HuH-7.5 (cell line): ENCODE results near the gene FAM210A.
"Not testable (repeated sequence)": the region's sequence is repeated elsewhere in the genome, so short reads cannot be mapped to it uniquely, and the experiment has no call there.

ENCODE experiments used
- DNase-seq: peaks from one replicate; pipeline ENCODE4 v3.0.0; 2011; ENCODE audit warnings: low spot score

FAM210A gene, protein sequence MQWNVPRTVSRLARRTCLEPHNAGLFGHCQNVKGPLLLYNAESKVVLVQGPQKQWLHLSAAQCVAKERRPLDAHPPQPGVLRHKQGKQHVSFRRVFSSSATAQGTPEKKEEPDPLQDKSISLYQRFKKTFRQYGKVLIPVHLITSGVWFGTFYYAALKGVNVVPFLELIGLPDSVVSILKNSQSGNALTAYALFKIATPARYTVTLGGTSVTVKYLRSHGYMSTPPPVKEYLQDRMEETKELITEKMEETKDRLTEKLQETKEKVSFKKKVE

DNA sequence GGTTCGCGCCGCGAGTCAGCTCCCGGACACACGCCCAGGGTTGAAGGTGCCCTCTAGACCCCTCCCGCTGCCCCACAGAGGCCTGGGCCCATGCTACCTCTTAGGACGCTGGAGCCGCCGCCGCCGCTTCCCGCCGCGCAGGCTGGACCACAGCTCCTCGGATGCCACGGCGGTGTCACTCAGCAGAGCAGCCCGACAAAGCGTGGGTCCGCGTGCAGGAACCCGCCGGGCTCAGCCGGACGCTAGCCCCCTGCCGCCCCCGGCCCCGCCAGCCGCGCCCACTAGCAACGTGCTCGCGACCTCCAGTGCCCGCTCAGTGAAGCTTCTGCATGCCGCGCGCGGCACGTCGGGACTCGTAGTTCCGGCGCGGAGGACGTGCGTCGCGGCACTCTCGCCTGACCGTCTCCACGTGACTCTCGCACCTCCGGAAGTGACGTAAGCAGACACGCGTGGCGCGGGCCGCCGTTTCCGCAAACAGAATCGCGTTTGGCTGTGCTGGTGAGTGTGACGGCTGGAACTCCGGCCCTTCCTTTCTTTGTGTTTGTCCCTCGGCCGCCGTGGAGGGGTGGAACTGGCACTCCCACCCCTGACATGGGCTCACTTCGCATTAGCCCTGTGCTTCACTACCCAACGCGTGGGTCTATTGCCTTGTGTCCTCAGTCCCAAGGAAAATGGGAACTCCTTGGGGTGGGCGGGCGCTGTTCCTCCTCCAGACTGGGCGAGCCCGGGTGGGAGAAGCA lies at the start of gene FAM210A, which contains the start of gene RNMT:
FAM210A (minus strand) TSS at position 327 of the 740 bp plus-strand sequence. CDS start 44,481 bp downstream, outside the sequence.
RNMT (plus strand) TSS at position 442 of the 740 bp plus-strand sequence. CDS start 4,845 bp downstream, outside the sequence.
- peak; percentile 73 for DNase-seq

DNA sequence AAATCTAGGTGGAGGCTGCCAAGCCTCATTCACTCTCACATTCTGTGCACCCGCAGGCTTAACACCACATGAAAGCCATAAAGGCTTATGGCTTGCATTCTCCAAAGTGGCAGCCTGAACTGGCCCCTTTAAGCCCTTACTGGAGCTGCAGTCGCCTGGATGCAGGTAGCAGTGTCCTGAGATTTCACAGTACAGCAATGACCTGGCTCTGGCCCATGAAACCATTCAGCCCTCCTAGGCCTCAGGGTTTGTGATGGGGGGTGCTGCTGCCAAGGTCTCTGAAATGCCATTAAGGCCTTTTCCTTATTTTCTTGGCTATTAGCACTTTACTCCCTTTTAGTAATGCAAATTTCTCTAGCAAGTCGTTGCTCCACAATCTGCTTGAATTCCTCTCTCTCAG lies 48.7 kb upstream of the FAM210A start:
- no peak for DNase-seq

DNA sequence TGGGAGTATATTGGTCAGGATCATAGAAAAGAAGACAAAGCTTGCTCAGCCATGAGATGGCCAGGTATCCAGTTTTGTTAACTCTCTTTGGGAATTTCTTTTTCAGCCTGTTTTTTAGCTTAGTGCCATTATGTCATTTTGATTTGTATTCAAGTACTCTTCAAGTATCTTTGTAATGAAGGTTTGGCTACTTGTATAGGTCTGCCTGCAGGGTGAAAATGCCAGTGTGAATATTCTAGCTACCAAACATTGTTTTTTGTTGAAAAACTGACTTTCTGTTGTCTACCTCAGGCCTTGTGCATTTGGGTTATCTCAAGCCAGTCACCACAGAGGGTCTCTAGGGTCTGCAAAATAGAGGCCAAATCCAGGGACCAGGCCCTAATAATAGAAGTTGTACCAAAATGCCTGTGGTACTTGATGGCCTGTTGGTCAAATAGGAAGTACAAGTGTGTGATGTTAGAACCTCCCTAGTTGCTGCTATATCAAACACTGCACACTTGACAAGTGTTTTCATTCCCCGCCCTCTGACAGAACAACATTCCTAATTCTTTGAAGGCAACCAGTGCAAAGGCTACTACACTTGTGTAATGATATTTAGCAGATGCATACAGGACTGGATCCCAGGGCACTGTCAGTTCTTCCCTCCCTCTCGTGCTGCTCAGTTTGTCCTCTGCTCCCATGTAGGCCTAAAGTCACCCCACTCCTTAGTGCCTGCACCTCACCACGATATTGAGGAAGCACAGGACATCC lies 36.5 kb upstream of the FAM210A start:
- no peak for DNase-seq

DNA sequence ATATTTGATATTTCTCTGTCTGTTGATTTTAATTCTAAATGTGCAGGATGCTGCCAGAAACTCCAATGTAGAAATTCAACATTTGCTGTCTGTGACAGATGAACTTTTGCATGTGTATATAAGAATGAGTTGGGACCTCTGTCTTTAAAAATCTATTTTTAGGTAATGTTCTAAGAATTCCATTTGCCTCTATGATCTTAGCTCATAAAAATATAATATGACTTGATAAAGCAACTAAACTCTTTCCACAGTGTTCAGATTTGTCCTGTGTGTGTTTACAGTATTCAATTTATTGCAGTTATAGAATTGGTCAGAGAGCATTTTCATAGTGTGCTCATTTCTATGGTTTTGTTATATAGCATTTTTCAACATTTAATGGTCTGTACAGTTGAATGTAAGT lies 33.7 kb upstream of the FAM210A start:
- DNase-seq, result no peak

DNA sequence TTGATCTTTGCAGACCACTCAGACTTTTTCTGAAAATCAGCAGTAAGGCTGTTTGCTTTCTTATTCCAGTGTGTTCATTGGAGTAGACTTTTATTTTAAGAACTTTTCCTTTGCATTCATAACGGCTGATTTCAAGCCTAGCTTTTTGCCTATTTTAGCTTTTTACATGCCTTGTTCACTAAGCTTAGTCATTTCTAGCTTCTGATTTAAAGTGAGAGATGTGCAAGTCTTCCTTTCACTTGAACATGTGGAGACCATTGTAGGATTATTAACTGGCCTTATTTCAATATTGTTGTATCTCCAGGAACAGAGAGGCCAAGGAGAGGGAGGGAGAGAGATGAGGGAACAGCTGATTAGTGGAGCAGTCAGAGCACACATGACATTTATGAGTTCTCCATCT lies 32.3 kb upstream of the FAM210A start:
- no peak for DNase-seq

DNA sequence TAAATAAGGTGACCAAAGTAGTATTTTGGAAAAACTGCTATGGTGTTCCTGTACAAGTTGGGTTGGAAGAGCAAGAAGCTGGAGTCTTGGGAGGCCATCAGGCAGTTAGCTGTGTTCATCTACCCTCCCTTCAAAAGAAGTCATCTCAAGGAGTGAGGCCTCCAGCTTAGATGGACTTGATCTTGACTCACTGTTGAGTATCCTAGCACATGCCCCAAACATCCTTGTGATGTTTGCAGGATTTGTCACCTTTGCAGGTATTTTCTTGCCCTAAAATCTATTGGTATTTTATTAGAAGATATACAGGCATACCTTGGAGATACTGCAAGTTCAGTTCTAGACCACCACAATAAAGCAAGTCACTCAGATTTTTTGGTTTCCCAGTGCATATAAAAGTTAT lies 30.3 kb upstream of the FAM210A start:
- no peak for DNase-seq

DNA sequence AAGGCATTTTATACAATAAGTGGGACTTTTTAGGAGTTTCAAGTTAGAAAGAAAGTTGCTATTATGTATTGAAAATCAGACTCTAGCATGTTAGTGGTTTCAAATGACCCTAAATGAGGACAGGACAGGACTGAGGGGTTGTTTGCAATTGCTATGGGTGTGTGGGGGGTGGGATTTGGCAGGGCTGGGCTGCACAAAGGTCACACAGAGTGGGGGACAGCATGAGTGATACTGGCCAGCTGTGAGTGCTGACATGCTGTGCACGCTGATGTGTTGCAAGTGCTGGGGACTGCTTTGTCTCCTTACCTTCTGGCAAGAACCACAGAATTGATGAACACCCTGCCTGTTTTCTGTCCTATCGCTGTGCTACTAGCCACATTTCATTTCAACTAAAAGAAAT lies 29.9 kb upstream of the FAM210A start:
- DNase-seq, result no peak

DNA sequence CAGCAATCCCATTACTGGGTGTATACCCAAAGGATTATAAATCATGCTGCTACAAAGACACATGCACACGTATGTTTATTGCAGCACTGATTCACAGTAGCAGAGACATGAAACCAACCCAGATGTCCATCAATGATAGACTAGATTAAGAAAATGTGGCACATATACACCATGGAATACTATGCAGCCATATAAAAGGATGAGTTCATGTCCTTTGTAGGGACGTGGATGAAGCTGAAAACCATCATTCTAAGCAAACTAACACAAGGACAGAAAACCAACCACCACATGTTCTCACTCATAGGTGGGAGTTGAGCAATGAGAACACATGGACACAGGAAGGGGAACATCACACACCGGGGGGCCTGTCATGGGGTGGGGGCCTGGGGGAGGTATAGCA lies 25.2 kb upstream of the FAM210A start:
- not testable (repeated sequence) for DNase-seq

DNA sequence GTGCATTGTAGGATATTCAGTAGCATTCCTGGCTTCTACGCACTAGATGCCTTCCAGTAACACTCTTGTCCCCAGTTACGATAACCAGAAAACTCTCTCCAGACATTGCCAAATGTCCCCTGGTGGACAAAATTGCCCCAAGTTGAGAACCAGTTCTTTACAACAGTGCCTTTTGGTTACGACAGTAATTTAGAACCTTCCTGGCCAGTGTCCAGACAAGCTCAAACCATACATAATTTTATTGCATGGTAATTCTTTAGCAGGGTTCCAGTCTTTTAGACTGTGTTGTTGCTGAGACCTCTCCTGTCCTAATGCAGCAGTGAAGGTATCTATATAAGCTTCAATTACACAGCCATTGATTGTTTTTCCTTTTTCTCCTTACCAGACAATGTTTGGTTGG lies 20.3 kb upstream of the FAM210A start:
- no peak for DNase-seq

DNA sequence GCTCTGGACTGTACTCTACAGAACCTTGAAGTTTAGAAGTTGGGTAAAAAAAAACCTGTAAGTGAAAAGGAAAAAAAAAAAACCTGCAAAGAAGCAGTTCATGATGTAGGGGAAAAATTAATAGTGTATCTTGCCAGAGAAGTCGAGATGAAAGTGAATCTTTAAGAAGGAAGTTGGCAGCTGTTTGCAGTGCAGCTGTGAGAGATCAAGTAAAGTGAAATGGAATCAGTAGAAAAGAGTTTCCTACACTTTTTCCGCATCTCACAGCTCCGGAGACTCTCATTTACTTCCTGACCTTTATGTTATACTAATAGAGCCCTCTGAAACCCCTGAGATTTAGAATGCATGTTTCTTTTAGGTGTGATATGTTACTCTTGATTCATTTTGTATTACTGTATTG lies 19.3 kb upstream of the FAM210A start:
- DNase-seq, result no peak

DNA sequence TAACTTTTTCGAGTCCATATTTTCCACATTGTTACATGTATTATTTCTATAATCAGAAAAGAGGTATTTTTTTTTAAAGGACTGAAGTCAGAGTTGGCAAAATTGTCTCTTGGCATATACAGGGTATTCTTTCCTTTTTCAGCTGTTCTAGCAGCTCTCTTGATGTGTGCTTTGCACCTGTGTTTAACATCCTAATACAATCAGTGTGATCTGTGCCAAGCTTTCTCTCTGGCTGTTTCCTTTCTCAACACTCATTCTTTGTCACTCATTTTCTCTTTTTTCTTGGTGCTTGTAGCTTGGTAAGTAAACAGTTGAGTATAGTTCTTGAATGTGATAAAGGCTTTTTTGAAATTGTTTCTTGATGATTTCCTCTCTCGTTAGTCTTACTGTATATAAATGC lies 9.3 kb upstream of the FAM210A start:
- DNase-seq, result no peak

DNA sequence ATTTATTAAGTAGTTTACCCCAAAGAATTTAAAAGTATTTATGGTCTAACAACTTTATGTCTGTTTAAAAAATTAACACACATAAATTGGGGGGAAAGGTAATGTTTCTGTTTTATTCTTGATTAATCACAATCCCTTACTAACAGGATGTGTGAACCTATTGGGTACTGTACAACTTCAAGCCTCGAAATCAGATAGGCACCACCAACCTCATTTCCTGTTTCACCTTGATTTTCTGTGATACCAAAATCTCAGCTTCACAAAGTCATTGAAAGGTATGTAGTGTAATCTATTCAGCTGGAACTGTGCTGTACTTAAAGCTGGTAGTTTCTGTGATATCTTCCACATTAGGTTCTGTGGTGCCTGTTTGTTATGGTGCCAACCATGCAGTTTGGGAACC lies 4.1 kb upstream of the FAM210A start:
- no peak for DNase-seq

DNA sequence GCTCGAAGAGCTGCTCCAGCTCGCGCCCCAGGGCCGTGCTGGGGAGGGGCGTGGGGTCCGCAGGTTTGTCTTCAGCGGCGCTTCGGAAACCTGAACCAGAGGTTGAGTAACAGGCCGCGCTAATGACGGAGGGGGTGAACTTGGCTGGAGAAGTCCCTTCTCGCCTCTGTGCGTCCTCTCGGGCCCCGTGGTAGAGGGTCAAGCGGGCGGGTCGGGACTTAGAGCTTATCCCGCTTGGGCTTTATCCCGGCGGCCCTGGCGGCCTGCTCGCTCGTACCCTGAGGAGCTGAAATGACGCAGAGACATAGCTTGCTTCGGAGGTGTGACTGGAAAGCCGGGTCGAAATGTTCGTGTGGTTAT lies 594 bp upstream of the FAM210A start:
- DNase-seq, result peak; percentile 31

DNA sequence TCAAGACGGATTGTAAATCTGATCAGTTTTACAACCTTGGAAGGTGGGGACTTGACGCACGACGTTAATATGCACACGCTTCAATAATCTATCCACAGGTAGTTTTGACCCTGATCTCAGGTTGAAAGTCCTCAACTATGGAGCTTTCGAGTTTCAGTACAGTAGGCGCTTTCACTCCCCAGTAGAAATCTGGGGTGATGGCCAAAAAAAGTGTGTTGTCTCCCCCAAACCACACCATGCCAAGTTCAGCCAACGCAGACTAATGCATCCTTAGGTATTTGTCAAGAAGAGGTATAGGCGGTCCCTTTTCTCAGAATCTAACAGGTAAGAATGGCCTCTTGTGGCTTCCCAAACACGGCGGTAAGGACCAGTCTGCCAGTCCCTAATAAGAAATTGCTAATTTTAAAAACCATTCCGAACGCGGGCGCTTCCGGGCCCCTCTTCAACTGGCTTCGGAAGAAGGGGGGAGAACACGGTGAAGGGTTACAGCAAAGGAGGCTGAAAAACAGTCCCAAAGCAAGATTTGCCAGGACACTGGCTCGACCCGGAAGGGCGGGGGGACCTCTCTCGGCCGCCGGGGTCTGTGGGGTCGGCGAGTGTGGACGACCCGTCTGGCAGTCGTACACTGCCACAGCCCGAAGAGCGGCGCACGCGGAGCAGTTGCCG lies 659 bp downstream of the FAM210A start:
- no peak for DNase-seq

DNA sequence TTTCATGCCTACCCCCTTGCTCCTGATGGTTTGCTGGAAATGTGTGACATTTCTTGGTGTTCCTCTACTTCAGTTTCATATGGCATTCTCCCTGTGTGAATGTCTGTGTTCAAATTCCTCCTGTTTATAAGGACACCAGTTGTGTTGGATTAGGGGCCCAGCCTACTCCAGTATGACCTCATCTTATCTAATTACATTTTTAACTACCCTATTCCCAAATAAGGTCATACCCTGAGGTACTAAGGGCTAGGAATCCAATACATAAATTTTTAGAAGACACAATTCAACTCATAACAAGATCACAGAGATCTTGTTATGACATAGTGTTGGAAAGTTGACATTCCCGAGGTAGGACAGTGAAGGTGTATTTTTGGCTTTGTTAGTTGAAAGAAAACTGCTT lies 5.5 kb downstream of the FAM210A start:
- DNase-seq, result no peak

DNA sequence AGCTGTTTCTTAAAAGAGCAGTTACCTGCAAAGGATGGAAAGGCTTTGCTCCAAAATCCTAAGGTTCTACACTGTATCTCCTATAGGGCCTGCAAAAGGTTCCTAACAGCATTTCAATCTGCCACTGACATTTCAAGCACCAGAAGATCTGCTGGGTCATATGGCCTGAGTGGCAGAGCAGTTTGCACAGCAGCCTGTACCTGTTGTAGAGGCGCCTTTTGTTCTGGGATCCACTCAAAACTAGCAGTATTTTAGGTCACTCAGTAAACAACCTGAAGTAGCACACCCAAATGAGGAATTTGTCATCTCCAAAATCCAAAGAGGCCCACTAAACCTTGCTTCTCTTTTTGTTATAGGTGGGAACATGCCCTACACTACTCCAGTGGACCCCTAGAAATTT lies 6.2 kb downstream of the FAM210A start:
- DNase-seq, result no peak

DNA sequence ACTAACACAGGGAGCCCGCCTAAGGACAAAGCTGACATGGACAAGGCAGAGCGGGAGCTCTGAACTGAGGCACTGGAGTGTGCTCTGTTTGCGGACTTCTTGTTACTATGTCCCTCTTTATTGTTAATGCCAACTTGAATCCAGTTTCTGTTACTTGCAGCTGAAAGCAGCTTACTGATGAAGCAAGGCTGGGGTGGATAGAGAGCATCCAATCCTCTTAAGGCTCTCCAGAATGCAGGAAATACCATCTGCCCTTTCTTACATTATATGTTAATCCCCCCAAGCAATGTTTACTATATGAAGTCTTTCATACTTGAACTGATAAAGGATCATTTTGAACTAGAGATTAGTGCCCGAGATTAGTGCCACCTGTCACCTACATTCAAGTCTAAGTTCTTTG lies 9.4 kb downstream of the FAM210A start:
- no peak for DNase-seq

DNA sequence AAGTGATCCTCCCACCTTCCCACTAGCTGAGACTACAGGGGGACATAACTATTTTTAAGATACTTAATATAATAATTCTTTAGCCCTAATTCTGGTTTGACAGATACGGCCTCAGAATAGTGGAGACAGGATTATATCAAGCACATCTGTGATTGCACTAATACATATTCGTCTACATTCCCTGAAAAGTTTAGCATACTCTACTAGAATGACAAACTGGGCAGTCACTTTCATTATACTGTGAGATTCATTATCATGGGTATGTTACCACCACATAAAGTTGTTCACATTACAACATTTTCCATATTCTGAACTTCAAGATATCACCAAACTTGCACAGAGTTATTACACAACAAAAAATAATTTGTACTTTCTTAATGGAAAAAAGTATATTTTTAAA lies 11.0 kb downstream of the FAM210A start:
- no peak for DNase-seq

DNA sequence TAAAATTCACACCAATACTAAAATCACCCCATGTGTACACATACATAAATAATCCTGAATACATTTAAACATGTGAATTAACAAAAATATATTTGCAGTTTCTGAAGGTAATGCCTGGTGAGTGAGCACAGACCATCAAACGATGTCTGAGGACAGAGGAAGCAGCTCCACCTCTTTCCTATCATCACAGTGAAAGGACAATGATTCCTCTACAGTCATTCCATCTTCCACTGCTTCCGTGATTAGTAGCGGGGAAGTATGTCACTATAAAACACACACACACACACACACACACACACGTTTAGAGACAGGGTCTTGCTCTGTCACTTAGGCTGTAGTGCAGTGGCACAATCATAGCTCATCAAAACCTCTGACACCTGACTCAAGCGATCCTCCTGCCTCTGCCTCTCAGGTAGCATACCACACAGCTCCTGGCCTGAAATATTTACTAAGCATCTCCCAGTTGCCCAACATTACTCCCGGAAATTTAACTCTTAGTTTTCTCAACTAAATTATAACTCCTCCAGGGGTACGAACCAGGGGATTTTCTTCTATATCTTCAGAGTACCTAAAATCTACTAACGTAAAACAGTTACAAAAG lies 12.8 kb downstream of the FAM210A start:
- no peak for DNase-seq

DNA sequence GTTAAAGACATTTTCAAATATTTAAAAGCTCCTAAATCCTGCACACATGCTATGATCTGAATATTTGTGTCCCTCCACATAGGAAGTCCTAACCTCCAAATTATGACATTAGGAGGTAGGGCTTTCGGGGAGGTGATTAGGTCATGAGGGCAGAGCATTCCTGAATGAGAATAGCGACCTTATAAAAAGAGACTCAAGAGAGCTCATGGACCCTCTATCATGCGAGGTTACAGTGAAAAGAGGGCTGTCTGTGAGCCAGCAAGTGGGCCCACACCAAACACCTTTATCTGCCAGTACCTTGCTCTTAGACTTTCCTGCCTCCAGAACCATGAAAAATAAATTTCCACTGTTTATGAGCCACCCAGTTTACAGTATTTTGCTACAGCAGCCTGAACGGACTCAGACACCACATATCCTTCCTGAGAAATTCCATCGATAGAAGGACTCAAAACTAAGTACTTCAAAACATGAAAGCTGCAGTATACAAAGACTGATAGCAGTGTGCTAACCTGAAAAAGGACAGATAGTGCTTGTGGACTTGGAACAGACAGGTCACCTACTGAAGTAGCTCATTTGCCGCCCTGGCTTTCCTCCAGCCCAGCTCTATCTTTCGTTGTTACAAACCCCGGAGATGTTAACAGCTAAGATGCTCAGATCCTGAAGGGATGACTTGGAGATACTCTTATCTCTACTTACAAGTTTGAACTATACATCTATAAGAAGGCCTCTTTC lies 13.8 kb downstream of the FAM210A start:
- no peak for DNase-seq

DNA sequence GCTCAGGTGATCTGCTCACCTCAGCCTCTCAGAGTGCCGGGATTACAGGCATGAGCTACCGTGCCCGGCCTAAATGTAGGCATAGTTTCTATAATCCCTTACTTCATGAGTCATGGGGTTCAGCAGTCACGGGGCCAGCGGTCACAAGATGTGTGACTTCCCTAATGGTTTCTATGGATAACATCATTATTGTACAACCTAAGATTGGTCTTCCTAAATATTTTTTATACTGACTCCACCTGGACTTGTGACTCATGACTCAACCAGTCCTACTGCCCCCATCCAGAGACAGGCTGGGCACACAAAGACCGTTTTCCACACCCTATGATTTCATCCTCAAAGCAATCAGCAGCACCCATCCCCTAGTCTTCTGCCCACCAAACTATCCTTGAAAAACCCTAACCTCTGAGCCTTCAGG lies 15.9 kb downstream of the FAM210A start:
- DNase-seq, result no peak
